SK-N-SH treated with all-trans-retinoic acid at 6 μM for 48 hours (cell line): ENCODE results near the gene NAPB.

Source experiments
- ARNTL ChIP-seq: fragments of 450-650 bp; formaldehyde crosslinking; IDR thresholded peaks from 2 replicates; pipeline ENCODE4 v1.5.0; 2020; ENCODE audit warnings: low read depth, mild to moderate bottlenecking, moderate library complexity, borderline replicate concordance
- BACH2 ChIP-seq: fragments of 250-450 bp; sonication (Bioruptor Pico); IDR thresholded peaks from 2 replicates; pipeline ENCODE4 v1.9.0; 2021; ENCODE audit warnings: mild to moderate bottlenecking, borderline replicate concordance
- OSR1 ChIP-seq: fragments of 250-450 bp; sonication (Bioruptor Pico); IDR thresholded peaks from 2 replicates; pipeline ENCODE4 v1.8.0; 2022; ENCODE audit warnings: moderate library complexity, mild to moderate bottlenecking, inconsistent platforms
- TCF4 ChIP-seq: fragments of 250-450 bp; sonication (Bioruptor Pico); IDR thresholded peaks from 2 replicates; pipeline ENCODE4 v1.8.0; 2021; ENCODE audit warnings: mild to moderate bottlenecking, moderate library complexity, borderline replicate concordance
- TOX ChIP-seq: fragments of 250-450 bp; sonication (Bioruptor Pico); IDR thresholded peaks from 2 replicates; pipeline ENCODE4 v1.8.0; 2021; ENCODE audit warnings: mild to moderate bottlenecking, moderate library complexity, borderline replicate concordance
- ZFP3 ChIP-seq: fragments of 250-450 bp; sonication (Bioruptor Pico); IDR thresholded peaks from 2 replicates; pipeline ENCODE4 v1.5.0; 2020; ENCODE audit warnings: mild to moderate bottlenecking, moderate library complexity
- ZFP30 ChIP-seq: fragments of 450-650 bp; formaldehyde crosslinking; IDR thresholded peaks from 2 replicates; pipeline ENCODE4 v1.5.0; 2022; ENCODE audit warnings: mild to moderate bottlenecking, moderate library complexity
- ZNF565 ChIP-seq: fragments of 450-650 bp; formaldehyde crosslinking; conservative IDR thresholded peaks from 2 replicates; pipeline ENCODE4 v1.5.0; 2020; ENCODE audit warnings: low read depth, mild to moderate bottlenecking, moderate library complexity
- ZNF70 ChIP-seq: fragments of 450-650 bp; formaldehyde crosslinking; IDR thresholded peaks from 2 replicates; pipeline ENCODE4 v1.5.0; 2020; ENCODE audit warnings: mild to moderate bottlenecking, moderate library complexity
- ZNF8 ChIP-seq: fragments of 450-650 bp; formaldehyde crosslinking; IDR thresholded peaks from 2 replicates; pipeline ENCODE4 v1.5.0; 2020; ENCODE audit warnings: mild to moderate bottlenecking, moderate library complexity
- TF ChIP-seq, protein P1 (sequence below): fragments of 250-450 bp; sonication (Bioruptor Pico); IDR thresholded peaks from 2 replicates; pipeline ENCODE4 v1.5.1; 2020; ENCODE audit warnings: low read depth, mild to moderate bottlenecking, moderate library complexity
- TF ChIP-seq, protein P2 (sequence below): fragments of 250-450 bp; sonication (Bioruptor Pico); IDR thresholded peaks from 2 replicates; pipeline ENCODE4 v1.5.1; 2021; ENCODE audit warnings: mild to moderate bottlenecking, moderate library complexity
- TF ChIP-seq, protein P3 (sequence below): fragments of 250-450 bp; sonication (Bioruptor Pico); IDR thresholded peaks from 2 replicates; pipeline ENCODE4 v1.8.0; 2020; ENCODE audit warnings: mild to moderate bottlenecking, moderate library complexity, borderline replicate concordance

DNA sequence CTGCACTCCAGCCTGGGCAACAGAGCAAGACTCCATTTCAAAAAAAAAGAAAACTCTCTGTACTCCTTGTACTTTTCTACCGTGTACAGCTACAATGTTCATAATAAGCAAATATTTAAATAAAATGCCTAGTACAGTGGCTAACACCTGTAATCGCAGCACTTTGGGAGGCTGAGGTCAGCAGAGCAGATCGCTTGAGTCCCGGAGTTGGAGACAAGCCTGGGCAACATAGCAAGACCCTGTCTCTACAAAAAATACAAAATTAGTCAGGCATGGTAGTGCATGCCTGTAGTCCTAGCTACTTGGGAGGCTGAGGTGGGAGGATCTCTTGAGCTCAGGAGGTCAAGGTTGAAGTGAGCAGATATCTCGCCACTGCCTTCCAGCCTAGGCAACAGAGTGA is 5.7 kb downstream of the NAPB start:
- TF ChIP-seq OSR1 (CRISPR knock-in tag): no peak
- TF ChIP-seq ZNF565 (CRISPR knock-in tag): no peak
- TF ChIP-seq ZFP3 (CRISPR knock-in tag): no peak
- TF ChIP-seq ZFP30 (CRISPR knock-in tag): no peak
- TF ChIP-seq ZNF70 (CRISPR knock-in tag): no peak
- TF ChIP-seq ZNF8 (CRISPR knock-in tag): no peak
- TF ChIP-seq, protein P1, sequence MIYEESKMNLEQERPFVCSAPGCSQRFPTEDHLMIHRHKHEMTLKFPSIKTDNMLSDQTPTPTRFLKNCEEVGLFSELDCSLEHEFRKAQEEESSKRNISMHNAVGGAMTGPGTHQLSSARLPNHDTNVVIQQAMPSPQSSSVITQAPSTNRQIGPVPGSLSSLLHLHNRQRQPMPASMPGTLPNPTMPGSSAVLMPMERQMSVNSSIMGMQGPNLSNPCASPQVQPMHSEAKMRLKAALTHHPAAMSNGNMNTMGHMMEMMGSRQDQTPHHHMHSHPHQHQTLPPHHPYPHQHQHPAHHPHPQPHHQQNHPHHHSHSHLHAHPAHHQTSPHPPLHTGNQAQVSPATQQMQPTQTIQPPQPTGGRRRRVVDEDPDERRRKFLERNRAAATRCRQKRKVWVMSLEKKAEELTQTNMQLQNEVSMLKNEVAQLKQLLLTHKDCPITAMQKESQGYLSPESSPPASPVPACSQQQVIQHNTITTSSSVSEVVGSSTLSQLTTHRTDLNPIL (CRISPR knock-in tag): no peak
- TF ChIP-seq, protein P2, sequence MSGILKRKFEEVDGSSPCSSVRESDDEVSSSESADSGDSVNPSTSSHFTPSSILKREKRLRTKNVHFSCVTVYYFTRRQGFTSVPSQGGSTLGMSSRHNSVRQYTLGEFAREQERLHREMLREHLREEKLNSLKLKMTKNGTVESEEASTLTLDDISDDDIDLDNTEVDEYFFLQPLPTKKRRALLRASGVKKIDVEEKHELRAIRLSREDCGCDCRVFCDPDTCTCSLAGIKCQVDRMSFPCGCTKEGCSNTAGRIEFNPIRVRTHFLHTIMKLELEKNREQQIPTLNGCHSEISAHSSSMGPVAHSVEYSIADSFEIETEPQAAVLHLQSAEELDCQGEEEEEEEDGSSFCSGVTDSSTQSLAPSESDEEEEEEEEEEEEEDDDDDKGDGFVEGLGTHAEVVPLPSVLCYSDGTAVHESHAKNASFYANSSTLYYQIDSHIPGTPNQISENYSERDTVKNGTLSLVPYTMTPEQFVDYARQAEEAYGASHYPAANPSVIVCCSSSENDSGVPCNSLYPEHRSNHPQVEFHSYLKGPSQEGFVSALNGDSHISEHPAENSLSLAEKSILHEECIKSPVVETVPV (CRISPR knock-in tag): no peak
- no peak for TF ChIP-seq BACH2 (CRISPR knock-in tag)
- no peak for TF ChIP-seq TOX
- no peak for TF ChIP-seq ARNTL
- no peak for TF ChIP-seq TCF4 (CRISPR knock-in tag)
- TF ChIP-seq, protein P3, sequence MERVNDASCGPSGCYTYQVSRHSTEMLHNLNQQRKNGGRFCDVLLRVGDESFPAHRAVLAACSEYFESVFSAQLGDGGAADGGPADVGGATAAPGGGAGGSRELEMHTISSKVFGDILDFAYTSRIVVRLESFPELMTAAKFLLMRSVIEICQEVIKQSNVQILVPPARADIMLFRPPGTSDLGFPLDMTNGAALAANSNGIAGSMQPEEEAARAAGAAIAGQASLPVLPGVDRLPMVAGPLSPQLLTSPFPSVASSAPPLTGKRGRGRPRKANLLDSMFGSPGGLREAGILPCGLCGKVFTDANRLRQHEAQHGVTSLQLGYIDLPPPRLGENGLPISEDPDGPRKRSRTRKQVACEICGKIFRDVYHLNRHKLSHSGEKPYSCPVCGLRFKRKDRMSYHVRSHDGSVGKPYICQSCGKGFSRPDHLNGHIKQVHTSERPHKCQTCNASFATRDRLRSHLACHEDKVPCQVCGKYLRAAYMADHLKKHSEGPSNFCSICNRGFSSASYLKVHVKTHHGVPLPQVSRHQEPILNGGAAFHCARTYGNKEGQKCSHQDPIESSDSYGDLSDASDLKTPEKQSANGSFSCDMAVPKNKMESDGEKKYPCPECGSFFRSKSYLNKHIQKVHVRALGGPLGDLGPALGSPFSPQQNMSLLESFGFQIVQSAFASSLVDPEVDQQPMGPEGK (CRISPR knock-in tag): no peak
